Measurements from ENCODE around the gene SYNDIG1.

GRCh38 chr20:24686156-24686555, 216.7 kb downstream of the SYNDIG1 start:
- TF ChIP-seq CTCF (IDR thresholded peaks at IDR 0.05): no peak
- no peak for TF ChIP-seq POLR2A (IDR thresholded peaks at IDR 0.05)

Data from prostate gland (tissue), 2 donors.